ENCODE results near the gene SNAI3.

The SNAI3 gene

GRCh38 chr16:88645455-88645854 is 40.9 kb downstream of the SNAI3 start:
- H4K20me1 ChIP-seq (ENCODE audit: insufficient read depth) = no peaks in the 10 kb centered on the region
- no peaks in the 10 kb centered on the region for H3K36me3 ChIP-seq (ENCODE audit: insufficient read depth)
- no peak overlapping the region for H2AFZ ChIP-seq (ENCODE audit: low read depth)
- H3K4me2 ChIP-seq = no peak overlapping the region
- H3K9ac ChIP-seq = no peak overlapping the region
- no peak overlapping the region for H3K27ac ChIP-seq
- H3K4me3 ChIP-seq (IDR thresholded peaks at IDR 0.05; ENCODE audit: insufficient read depth, low read depth, low read length) = no peak overlapping the region
- H3K27me3 ChIP-seq (ENCODE audit: insufficient read depth, low read depth) = peaks cover 7% of the 10 kb centered on the region
- peaks cover 11% of the 10 kb centered on the region for H3K79me2 ChIP-seq (ENCODE audit: insufficient read depth, low read depth)
- TF ChIP-seq CTCF (conservative IDR thresholded peaks at IDR 0.05; ENCODE audit: low read depth, low read length) = no peak
- H3K4me1 ChIP-seq (ENCODE audit: low read depth, poor library complexity, severe bottlenecking) = peaks cover 8% of the 10 kb centered on the region

GRCh38 chr16:88643644-88643932 is 42.7 kb downstream of the SNAI3 start:
- no peaks in the 10 kb centered on the region for H3K36me3 ChIP-seq (ENCODE audit: insufficient read depth)
- H3K4me2 ChIP-seq = no peak overlapping the region
- H2AFZ ChIP-seq (ENCODE audit: low read depth) = no peak overlapping the region
- H3K4me3 ChIP-seq (IDR thresholded peaks at IDR 0.05; ENCODE audit: insufficient read depth, low read depth, low read length) = no peak overlapping the region
- no peaks in the 10 kb centered on the region for H3K79me2 ChIP-seq (ENCODE audit: insufficient read depth, low read depth)
- TF ChIP-seq CTCF (conservative IDR thresholded peaks at IDR 0.05; ENCODE audit: low read depth, low read length) = no peak
- H3K27me3 ChIP-seq (ENCODE audit: insufficient read depth, low read depth) = peaks cover 26% of the 10 kb centered on the region
- no peaks in the 10 kb centered on the region for H4K20me1 ChIP-seq (ENCODE audit: insufficient read depth)
- H3K4me1 ChIP-seq (ENCODE audit: low read depth, poor library complexity, severe bottlenecking) = peaks cover 4% of the 10 kb centered on the region
- H3K27ac ChIP-seq = no peak overlapping the region
- no peak overlapping the region for H3K9ac ChIP-seq

- peaks cover 10% of the 10 kb centered on the region for H3K4me1 ChIP-seq (ENCODE audit: low read depth, poor library complexity, severe bottlenecking)
- no peak overlapping the region for H3K4me3 ChIP-seq (IDR thresholded peaks at IDR 0.05; ENCODE audit: insufficient read depth, low read depth, low read length)
- no peak overlapping the region for H2AFZ ChIP-seq (ENCODE audit: low read depth)
- H3K9ac ChIP-seq = no peak overlapping the region
- no peak for TF ChIP-seq CTCF (conservative IDR thresholded peaks at IDR 0.05; ENCODE audit: low read depth, low read length)
- no peak overlapping the region for H3K27ac ChIP-seq
- H4K20me1 ChIP-seq (ENCODE audit: insufficient read depth) = no peaks in the 10 kb centered on the region
- no peaks in the 10 kb centered on the region for H3K79me2 ChIP-seq (ENCODE audit: insufficient read depth, low read depth)
- H3K27me3 ChIP-seq (ENCODE audit: insufficient read depth, low read depth) = peaks cover 31% of the 10 kb centered on the region
- no peaks in the 10 kb centered on the region for H3K36me3 ChIP-seq (ENCODE audit: insufficient read depth)
- H3K4me2 ChIP-seq = no peak overlapping the region
These were observed 43.2 kb downstream of the SNAI3 start for GRCh38 chr16:88642881-88643643.

GRCh38 chr16:88640498-88641247 is 45.6 kb downstream of the SNAI3 start:
- Histone ChIP-seq H3K4me3 (IDR thresholded peaks at IDR 0.05; ENCODE audit: insufficient read depth, low read depth, low read length) (no peak overlapping the region), H3K9ac (no peak overlapping the region), H3K4me2 (no peak overlapping the region), H3K36me3 (ENCODE audit: insufficient read depth) (no peaks in the 10 kb centered on the region), H3K79me2 (ENCODE audit: insufficient read depth, low read depth) (no peaks in the 10 kb centered on the region), H4K20me1 (ENCODE audit: insufficient read depth) (no peaks in the 10 kb centered on the region), H2AFZ (ENCODE audit: low read depth) (no peak overlapping the region), H3K27ac (no peak overlapping the region), H3K27me3 (ENCODE audit: insufficient read depth, low read depth) (peaks cover 49% of the 10 kb centered on the region), H3K4me1 (ENCODE audit: low read depth, poor library complexity, severe bottlenecking) (peaks cover 13% of the 10 kb centered on the region)
- no peak for TF ChIP-seq CTCF (conservative IDR thresholded peaks at IDR 0.05; ENCODE audit: low read depth, low read length)

All from KMS-11 (cell line).